GM12878 (cell line): ENCODE measurements around the gene PSTPIP2. TPM values are rescaled to one million over a fixed set of nuclear protein-coding genes. Genes with fewer than 3 reads are reported as not detected.

Experiments
- ATAC-seq: fragments of 200-7000 bp; cut with Tn5 transposase; 3 replicates; pipeline ENCODE4 v1.9.1; 2020; ENCODE audit warnings: mild to moderate bottlenecking, moderate library complexity
- BruUV-seq: library from RNA; stranded (reverse); fragments of 400-500 nt; replicated peaks from 2 replicates; lab custom pipeline; 2021; lab: Mats Ljungman, UMichigan
- CTCF ChIA-PET: fragments of 300-600 bp; sonication (Branson Sonifier 250); formaldehyde crosslinking; extraction: SDS; loops from one replicate; lab custom pipeline; 2021; ENCODE audit warnings: inconsistent platforms; lab: Yijun Ruan, JAX
- POLR2A ChIA-PET: fragments of 350-600 bp; formaldehyde crosslinking; extraction: SDS; loops from one replicate; lab custom pipeline; 2021; ENCODE audit warnings: inconsistent platforms; lab: Charles Lee
- RAD21 ChIA-PET: fragments of 300-600 bp; sonication (Branson Sonifier 250); formaldehyde crosslinking; loops from one replicate; lab custom pipeline; 2023; ENCODE audit warnings: antibody characterized with exemption; ENCODE audit not compliant: unreplicated experiment; lab: Charles Lee
- SMC1A ChIA-PET: fragments of 300-600 bp; sonication (Branson Sonifier 250); formaldehyde crosslinking; loops from one replicate; lab custom pipeline; 2023; ENCODE audit not compliant: unreplicated experiment, uncharacterized antibody; lab: Charles Lee
- DNase-seq: peaks from one replicate; pipeline ENCODE4 v3.0.0-alpha.2; 2011; ENCODE audit warnings: low read depth, low spot score
- FAIRE-seq: peaks from 3 replicates; lab custom pipeline; 2011; peaks lifted over from hg19 to GRCh38; lab: Jason Lieb, UNC
- H2AFZ ChIP-seq: 2 replicates; pipeline ENCODE4 v1.6.0; 2011; ENCODE audit warnings: low read depth, low read length, control low read depth; ENCODE audit not compliant: control insufficient read depth
- H3K27ac ChIP-seq: 2 replicates; pipeline ENCODE4 v1.5.1; 2011; ENCODE audit warnings: control low read depth; ENCODE audit not compliant: control insufficient read depth, insufficient read depth
- H3K27me3 ChIP-seq, 2 experiments: replicated peaks in 1 of 2; 2 replicates each; pipeline versions ENCODE4 v1.6.0 to v1.6.1; 2011; ENCODE audit warnings: low read length in 1 of 2; ENCODE audit not compliant: control insufficient read depth in 2 of 2, insufficient read depth in 2 of 2
- H3K36me3 ChIP-seq, 2 experiments: 2 replicates each; pipeline ENCODE4 v1.5.1; 2011; ENCODE audit warnings: low read length in 1 of 2; ENCODE audit not compliant: control insufficient read depth in 2 of 2, insufficient read depth in 2 of 2
- H3K4me1 ChIP-seq: 2 replicates; pipeline ENCODE4 v1.6.1; 2011; ENCODE audit warnings: mild to moderate bottlenecking, low read length, moderate library complexity, mixed read lengths; ENCODE audit not compliant: control insufficient read depth, insufficient read depth
- H3K4me2 ChIP-seq: 2 replicates; pipeline ENCODE4 v1.6.0; 2011; ENCODE audit warnings: control low read depth; ENCODE audit not compliant: control insufficient read depth, insufficient read depth
- H3K4me3 ChIP-seq: fragments of 200-600 bp; sonication (generic); 2 replicates; pipeline ENCODE4 v1.5.1; 2016
- H3K79me2 ChIP-seq: 2 replicates; pipeline ENCODE4 v1.6.0; 2011; ENCODE audit warnings: low read length; ENCODE audit not compliant: control insufficient read depth, insufficient read depth
- H3K9ac ChIP-seq: 2 replicates; pipeline ENCODE4 v1.8.0; 2011; ENCODE audit warnings: low read length, control low read depth, mixed read lengths; ENCODE audit not compliant: control insufficient read depth, insufficient read depth
- H3K9me3 ChIP-seq: replicated peaks from 3 replicates; pipeline ENCODE4 v1.5.1; 2011; ENCODE audit warnings: mild to moderate bottlenecking, low read length; ENCODE audit not compliant: control insufficient read depth, insufficient read depth
- H4K20me1 ChIP-seq: 2 replicates; pipeline ENCODE4 v1.6.0; 2011; ENCODE audit not compliant: control insufficient read depth, insufficient read depth
- JUNB ChIP-seq: IDR thresholded peaks from 2 replicates; pipeline ENCODE4 v1.6.1; 2016; ENCODE audit warnings: antibody characterized with exemption, mild to moderate bottlenecking
- LARP7 ChIP-seq: fragments of 450-650 bp; IDR thresholded peaks from 2 replicates; pipeline ENCODE4 v1.6.1; 2017; ENCODE audit warnings: mild to moderate bottlenecking
- STAT3 ChIP-seq: IDR thresholded peaks from 2 replicates; pipeline ENCODE4 v1.6.1; 2011; ENCODE audit warnings: low read depth, low read length, improper control_type of control experiment
- ZNF384 ChIP-seq: IDR thresholded peaks from 2 replicates; pipeline ENCODE4 v1.6.1; 2012; ENCODE audit warnings: low read depth, mild to moderate bottlenecking, low read length, improper control_type of control experiment, borderline replicate concordance
- WGBS: methylation state at CpG from one replicate; pipeline ENCODE4 v1.1.6; 2016; ENCODE audit warnings: low lambda C conversion rate; ENCODE audit not compliant: insufficient replicate concordance, insufficient coverage; ENCODE audit errors: missing lambda C conversion rate; 5-methylcytosine and 5-hydroxymethylcytosine counted together
- in situ Hi-C: fragments of 300-500 bp; cut with MboI; formaldehyde crosslinking; loops from 9 replicates; pipeline ENCODE4 v1.14.3; 2018; ENCODE audit warnings: mixed read lengths
- intact Hi-C: fragments of 100-400 bp; cut with micrococcal nuclease; formaldehyde crosslinking; loops from one replicate; pipeline ENCODE4 v1.14.2; 2022; ENCODE audit not compliant: unreplicated experiment
- polyA plus RNA-seq, 11 experiments: library from polyadenylated mRNA; depleted of rRNA in 4 of 11; unstranded in 6 of 11; stranded (reverse) in 5 of 11; fragments of >200 nt; fragmentation: Nextera tagmentation in 4 of 11; fragmentation: Illumina TruSeq in 1 of 11; extraction: Ambion mirVana in 4 of 11; extraction: Trizol in 1 of 11; gene quantifications; 1 replicate in 1 of 11; 2 replicates in 10 of 11; pipeline versions ENCODE4 v1.2.1 to v1.2.3, GENCODE V29; 2011 to 2016; ENCODE audit warnings: inconsistent platforms in 2 of 11, missing spikeins in 2 of 11, low read depth in 1 of 11
- total RNA-seq, 4 experiments: library from RNA; depleted of rRNA in 3 of 4; stranded (reverse); fragments of >200 nt in 3 of 4; fragmentation: Illumina TruSeq in 1 of 4; extraction: Trizol in 1 of 4; gene quantifications; 2 replicates each; pipeline versions ENCODE4 v1.2.1 to v1.2.3, GENCODE V29; 2013 to 2021
- TF ChIP-seq, protein P1 (sequence below): fragments of 450-650 bp; IDR thresholded peaks from 2 replicates; pipeline ENCODE4 v1.6.1; 2017; ENCODE audit warnings: mild to moderate bottlenecking, moderate library complexity

Gene PSTPIP2
- total and polyA plus RNA-seq, 10 of the 15 experiments (the other 5 are each of a cell fraction or from before 2014, with no cell fraction given): 0.69 to 38.4 (median 24.7) TPM

DNA sequence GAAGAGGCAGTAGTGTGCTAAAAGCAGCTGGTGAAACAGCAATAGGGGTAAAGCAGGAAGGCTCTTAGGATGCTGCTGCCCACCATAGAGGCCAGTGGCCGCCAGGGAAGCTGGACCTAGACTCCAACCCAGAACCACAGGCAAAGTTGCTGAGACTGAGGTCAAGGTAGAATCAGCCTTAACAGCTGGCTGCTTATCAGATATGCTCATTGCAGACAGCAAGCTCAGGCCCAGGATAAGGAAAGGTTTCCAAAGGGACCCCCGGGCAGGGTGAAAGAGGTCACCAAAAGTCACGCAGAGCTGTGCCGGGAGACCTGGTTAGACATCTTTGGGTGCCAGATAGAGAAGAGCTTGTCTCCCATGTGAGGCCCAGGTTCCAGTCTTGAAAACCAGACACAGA, 62.0 kb downstream of the PSTPIP2 start (continued):
- TF ChIP-seq, protein P1, sequence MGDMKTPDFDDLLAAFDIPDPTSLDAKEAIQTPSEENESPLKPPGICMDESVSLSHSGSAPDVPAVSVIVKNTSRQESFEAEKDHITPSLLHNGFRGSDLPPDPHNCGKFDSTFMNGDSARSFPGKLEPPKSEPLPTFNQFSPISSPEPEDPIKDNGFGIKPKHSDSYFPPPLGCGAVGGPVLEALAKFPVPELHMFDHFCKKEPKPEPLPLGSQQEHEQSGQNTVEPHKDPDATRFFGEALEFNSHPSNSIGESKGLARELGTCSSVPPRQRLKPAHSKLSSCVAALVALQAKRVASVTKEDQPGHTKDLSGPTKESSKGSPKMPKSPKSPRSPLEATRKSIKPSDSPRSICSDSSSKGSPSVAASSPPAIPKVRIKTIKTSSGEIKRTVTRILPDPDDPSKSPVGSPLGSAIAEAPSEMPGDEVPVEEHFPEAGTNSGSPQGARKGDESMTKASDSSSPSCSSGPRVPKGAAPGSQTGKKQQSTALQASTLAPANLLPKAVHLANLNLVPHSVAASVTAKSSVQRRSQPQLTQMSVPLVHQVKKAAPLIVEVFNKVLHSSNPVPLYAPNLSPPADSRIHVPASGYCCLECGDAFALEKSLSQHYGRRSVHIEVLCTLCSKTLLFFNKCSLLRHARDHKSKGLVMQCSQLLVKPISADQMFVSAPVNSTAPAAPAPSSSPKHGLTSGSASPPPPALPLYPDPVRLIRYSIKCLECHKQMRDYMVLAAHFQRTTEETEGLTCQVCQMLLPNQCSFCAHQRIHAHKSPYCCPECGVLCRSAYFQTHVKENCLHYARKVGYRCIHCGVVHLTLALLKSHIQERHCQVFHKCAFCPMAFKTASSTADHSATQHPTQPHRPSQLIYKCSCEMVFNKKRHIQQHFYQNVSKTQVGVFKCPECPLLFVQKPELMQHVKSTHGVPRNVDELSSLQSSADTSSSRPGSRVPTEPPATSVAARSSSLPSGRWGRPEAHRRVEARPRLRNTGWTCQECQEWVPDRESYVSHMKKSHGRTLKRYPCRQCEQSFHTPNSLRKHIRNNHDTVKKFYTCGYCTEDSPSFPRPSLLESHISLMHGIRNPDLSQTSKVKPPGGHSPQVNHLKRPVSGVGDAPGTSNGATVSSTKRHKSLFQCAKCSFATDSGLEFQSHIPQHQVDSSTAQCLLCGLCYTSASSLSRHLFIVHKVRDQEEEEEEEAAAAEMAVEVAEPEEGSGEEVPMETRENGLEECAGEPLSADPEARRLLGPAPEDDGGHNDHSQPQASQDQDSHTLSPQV: no peak
- TF ChIP-seq LARP7: no peak
- no peak for TF ChIP-seq STAT3

DNA sequence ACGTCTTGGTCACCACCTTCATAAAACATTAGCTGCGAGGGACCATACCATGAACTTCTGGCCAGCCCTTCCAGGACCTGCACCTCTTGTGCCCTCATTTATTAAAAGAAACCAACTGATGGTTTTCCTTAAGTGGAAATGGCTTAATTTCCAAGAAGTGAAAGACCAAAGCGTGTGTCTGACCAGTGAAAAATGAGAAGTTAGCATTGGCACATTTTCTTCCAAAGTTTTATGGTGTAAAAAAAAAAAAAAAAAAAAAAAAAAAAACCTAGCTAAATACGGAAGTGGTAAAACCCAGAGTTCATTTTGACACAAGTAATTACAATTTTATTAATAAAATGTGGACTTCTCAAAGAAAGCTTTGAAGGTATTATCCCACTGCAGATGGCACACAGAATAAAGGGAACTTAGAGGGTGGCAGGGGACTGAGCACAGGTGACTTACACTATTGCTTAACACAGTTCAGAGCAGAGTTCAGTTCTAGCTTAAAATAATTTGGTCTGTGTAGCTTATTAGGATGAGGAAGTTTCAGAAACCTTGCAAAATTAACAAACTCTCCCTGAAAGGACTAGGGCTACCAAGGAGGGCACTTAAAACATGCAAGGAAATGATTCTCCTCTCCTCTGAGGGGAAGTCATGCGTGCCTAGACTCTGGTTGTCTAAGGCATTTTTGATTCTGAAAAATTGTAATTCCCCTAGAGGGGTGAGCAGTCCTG, 62.8 kb downstream of the PSTPIP2 start:
- RAD21 ChIA-PET: interaction anchor here (1.0 kb wide), 1 partner anchor 130 kb away, joined by 5 read pairs; no protein-coding TSS in a partner anchor
- WGBS: 13% methylated on average over 5 of the region's 5 CpGs

More for the DNA sequence above, 62.8 kb downstream of the PSTPIP2 start:
- DNase-seq (no peak), FAIRE-seq (peak; percentile 38)
- in situ Hi-C loops: no loop called here
- no peaks in the 10 kb centered on the region for H3K79me2 ChIP-seq
- no peak for TF ChIP-seq JUNB
- TF ChIP-seq ZNF384: peak; percentile 55
- TF ChIP-seq, all 136 proteins: peak for 1
- Histone ChIP-seq H3K9me3 (no peaks in the 10 kb centered on the region), H3K27me3 (no peaks in the 10 kb centered on the region), H3K9ac (no peak overlapping the region), H3K36me3 (no peaks in the 10 kb centered on the region), H3K4me1 (peaks cover 13% of the 10 kb centered on the region), H3K4me3 (no peak overlapping the region), H2AFZ (no peak overlapping the region), H4K20me1 (no peaks in the 10 kb centered on the region), H3K27ac (no peak overlapping the region), H3K4me2 (no peak overlapping the region)
- no TSS peak for BruUV-seq
- CTCF ChIA-PET: interaction anchor here (0.8 to 2.0 kb wide), 2 partner anchors 10 to 64 kb away, joined by 4 to 9 read pairs; no protein-coding TSS in a partner anchor
- ATAC-seq: peak; percentile 35
- POLR2A ChIA-PET: interaction anchor here (0.7 kb wide), 2 partner anchors 44 to 108 kb away, joined by 4 to 5 read pairs; no protein-coding TSS in a partner anchor
- SMC1A ChIA-PET: interaction anchor here (0.6 kb wide), 1 partner anchor 34 kb away, joined by 3 read pairs; no protein-coding TSS in a partner anchor
- intact Hi-C loops: no loop called here
